GM21723 (cell line): ENCODE data around the gene RPS6KA4.

Experiments used
- ATAC-seq: cut with Tn5 transposase; IDR thresholded peaks from one replicate; pipeline ENCODE4 v1.9.1; 2021; ENCODE audit warnings: mild to moderate bottlenecking, moderate library complexity; ENCODE audit not compliant: unreplicated experiment

The RPS6KA4 gene

DNA sequence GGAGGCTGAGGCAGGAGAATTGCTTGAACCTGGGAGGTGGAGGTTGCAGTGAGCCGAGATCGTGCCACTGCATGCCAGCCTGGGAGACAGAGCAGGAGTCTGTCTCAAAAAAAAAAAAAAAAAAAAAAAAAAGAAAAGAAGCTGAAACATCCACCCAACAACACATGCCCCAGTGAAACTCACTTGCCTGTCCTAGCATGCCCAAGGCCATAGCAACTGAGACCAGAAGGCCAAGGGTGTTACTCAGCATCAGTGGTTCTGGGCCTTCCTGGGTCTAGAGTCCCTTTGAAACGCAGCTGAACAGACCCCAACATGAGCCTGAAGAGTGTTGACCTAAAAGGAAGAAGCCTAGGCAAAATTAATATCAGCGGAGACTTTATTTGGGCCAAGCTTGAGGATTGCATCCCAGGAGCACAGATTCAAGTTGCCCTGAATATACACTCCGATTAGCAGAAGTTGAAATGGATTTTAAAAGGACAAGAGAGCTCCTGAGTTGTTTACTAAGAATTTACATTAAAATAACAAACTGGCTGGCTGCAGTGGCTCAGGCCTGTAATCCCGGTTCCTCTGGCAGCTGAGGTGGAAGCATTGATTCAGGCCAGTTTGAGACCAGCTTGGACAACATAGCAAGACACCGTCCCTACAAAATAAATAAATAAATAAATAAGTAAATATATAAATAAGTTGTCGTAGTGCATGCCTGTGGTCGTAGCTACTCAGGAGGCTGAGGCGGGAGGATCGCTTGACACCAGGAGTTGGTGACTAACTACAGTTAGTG is 34.1 kb upstream of the RPS6KA4 start:
- no peak for ATAC-seq

DNA sequence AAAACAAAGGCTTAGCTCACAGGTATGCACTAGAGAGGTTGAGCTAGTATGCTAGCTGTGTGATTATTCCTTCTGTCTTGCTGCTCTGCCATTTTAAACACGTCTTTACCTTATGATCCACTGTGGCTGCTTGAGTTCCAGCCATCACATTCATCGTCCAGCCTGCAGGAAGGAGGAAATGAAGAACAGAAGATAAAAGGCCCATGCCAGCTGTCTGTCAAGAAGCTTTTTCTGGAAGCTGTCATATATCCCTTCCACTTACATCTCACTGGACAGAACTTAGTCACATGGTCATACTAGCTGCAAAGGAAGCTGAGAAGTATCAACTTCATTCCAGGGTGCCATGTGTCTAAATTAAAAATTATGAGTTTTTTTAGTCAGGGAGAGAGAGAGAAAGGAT is 31.6 kb upstream of the RPS6KA4 start:
- ATAC-seq: no peak

DNA sequence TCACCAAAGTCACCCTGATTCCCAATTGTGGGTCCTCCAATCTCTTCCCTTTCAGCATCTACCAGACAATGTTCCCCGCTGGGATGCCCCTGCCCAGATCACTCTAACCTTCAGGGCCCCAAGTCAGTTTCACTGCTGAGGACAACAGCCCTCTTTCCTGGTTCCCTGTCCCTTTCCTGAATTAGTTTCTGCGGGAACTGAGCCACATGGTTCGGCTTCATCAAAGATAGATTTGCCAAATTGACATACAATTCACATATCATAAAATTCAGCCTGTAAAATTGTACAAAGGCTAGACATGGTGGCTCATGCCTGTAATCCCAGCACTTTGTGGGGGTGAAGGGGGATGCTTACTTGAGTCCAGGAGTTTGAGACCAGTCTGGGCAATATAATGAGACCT is 31.0 kb upstream of the RPS6KA4 start:
- no peak for ATAC-seq

DNA sequence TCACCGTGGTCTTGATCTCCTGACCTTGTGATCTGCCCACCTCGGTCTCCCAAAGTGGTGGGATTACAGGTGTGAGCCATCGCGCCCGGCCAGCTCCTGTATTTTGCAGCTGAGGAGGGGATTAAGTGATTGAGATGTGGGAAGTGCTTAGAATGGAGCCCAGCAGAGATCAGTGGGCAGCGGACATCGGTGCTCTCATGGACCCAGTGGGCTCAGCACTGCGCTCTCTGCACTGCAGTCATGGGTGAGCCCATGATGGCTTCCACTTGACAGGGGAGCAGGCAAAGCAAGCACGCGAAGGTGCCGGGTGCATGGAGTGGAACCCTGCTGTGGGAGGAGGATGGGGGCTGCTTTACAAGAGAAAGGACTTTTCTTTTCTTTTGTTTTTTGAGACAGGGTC is 28.1 kb upstream of the RPS6KA4 start:
- no peak for ATAC-seq

DNA sequence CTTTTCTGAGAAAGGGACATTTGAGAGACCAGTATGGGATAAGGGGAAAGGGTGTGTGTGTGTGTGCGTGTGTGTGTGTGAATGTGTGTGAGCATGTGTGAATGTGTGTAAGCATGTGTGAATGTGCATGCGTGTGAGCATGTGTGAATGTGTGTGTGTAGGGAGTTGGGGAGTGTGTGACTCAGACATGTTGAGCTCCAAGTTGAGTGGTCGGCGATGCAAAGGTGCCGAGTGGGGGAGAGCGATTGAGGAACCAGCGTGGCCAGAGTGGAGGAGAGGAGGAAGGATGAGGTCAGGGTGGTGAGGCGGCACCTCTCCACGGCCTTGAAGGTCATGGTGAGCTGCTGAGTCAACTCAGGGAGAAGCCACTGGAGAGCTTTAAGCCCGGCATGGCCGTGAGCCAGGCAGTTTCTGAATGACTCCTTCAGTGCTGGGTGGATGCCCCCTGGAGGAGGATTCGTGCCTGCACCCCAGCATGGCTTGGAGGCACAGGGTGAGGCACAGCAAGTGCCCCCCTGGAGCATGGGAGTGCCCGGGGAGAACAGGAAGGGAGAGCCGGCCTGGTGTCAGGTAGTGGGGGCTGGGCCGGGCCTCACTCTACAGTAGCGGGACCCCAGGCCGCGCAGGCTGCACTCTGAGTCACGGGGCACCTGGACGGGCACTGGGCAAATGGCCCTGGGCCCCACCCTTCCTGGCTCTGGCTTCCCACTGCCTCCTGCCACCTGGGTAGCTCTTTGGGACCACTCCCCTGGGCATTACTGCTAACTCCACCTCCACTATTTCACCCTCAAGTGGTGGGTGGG is 27.2 kb upstream of the RPS6KA4 start:
- ATAC-seq: peak; percentile 57

DNA sequence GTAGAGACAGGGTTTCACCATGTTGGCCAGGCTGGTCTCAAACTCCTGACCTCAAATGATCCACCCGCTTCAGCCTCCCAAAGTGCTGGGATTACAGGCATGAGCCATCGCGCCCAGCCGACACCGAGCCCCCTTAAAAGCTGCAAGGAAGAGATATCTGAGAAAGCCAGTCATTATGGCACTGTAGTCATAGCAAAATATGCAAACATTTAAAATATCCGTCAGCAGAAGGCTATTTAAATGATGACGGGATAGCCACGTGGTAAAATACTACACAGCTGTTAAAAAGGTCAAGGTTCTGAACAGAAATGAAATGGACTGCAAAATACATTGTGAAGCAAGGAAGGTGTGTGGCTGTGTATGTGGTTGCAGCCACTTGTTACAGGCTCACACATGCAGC is 25.4 kb upstream of the RPS6KA4 start:
- ATAC-seq: no peak

DNA sequence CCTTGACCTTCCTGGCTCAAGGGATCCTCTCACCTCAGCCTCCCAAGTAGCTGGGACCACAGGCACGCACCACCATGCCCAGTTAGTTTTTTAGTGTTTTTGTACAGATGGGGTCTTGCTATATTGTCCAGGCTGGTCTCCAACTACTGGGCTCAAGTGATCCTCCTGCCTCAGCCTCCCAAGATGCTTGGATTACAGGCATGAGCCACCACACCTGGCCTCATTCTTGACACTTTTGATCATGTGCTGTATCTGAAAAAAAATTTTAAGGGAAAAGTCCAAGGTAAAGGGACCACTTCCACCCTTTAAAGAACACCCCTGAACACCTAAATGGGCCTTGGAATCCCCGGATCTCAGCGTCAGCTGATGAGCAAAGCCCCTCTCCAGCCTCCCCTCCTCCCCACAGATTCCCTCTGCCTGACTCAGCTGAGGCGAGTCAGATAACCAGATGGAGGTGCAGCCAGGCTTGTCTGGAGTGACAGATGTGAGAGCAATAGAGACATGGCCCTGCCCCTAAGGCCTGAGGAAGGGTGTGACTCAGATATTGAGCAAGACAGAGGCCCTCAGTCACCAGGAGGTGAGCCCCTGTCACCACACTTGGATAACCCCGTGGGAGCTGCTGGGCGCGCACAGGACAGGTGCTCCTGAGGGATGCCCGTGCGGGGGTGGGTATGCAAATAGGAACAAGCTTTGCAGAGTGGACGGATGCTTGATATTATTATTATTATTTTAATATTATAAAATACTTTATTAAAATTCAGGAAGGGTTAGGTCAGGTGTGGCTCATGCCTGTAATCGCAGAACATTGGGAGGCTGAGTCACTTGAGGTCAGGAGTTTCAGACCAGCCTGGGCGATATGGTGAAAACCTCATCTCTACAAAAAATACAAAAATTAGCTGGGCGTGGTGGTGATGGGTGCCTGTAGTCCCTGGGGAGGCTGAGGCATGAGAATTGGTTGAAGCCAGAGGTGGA is 23.9 kb upstream of the RPS6KA4 start:
- ATAC-seq: peak; percentile 75

DNA sequence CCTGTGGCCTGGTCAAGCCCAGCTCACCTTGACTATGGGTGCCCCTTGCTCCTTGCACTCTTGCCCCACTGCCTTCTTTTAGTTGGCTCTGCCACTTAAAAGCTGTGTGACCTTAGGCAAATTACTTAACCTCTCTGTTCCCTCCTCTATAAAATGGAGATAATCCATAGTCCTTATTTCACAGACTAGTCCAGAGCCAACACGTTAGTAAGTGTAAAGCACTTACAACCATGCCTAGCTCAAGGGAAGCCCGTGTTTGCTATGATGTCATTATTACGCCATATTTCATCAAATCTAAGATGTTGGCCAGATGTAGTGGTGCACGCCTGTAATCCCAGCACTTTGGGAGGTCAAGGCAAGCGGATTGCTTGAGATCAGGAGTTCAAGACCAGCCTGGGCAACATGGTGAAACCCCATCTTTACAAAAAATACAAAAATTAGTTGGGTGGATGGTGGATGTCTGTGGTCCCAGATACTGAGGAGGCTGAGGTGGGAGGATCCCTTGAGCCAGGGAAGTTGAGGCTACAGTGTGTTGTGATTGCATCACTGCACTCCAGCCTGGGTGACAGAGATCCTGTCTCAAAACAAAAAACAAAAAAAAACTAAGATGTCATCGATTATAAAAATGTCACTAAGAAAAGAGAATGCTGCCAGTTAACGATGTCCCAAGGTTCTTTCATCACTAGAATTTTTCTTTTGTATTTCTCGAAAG is 21.3 kb upstream of the RPS6KA4 start:
- no peak for ATAC-seq

DNA sequence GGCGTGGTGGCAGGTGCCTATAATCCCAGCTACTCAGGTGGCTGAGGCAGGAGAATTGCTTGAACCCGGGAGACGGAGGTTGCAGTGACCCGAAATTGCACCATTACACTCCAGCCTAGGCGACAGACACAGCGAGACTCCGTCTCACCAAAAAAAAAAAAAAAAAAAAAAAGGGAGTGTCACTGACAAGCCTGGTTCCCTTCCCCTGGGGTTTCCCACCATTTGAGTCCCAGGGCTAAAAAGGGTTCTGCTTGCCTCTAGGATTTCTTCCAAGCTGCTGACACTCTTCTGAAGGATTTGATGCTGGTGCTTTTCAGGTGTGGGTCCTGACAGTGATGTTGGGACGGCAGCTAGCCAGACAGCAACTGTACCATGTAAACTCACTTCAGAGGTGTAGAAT is 20.2 kb upstream of the RPS6KA4 start:
- ATAC-seq: no peak

DNA sequence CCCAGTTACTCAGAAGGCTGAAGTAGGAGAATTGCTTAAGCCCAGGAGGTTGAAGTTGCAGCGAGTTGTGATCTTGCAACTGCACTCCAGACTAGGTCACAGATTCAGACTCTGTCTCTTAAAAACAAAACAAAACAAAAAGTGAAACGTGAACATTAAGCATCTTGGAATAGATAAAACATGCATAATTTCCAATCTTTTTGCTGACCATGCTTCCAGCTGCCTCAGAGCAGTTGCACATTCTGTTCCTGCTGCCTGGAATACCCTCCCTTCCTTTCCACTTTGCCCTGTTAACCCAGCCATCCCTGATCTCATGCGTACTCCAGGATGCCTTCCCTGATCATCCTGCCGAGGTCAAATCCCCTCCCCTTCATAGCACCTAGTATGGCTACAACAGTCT is 19.7 kb upstream of the RPS6KA4 start:
- no peak for ATAC-seq

DNA sequence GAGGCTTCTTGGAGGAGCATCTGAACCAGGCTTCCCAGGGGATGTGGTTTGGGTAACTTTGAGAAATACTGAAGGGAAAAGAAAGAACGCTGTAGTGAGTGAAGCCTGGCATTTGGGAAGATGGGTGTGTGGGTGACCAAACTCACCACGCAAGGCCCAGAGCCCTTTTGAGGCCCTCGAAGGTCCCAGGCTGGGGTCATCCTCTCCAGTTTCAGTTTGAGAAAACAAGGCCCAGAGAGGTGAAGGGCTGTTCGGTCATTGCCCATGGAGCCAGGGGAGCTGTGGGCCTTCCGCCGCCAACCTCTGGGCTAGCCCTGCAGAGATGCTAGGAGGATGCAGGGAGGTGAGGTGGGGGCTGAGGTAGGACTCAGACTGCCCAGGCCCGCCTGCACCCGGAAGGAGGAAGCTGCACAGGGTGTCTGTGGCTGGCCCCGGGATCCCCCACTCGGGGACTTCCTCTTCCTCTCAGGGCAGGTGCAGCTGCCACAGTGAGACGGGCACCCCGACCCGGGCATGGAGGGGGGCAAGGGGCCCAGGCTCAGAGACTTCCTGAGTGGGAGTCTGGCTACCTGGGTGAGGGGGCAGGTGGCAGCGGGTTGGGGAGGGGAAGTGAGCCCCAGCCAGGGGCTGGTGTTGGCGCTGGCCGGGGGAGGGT is 19.1 kb upstream of the RPS6KA4 start, which contains the start of gene CCDC88B:
CCDC88B (plus strand) TSS at position 451 of the 655 bp plus-strand sequence; CDS start at position 514, 63 bp downstream.
- peak; percentile 56 for ATAC-seq

DNA sequence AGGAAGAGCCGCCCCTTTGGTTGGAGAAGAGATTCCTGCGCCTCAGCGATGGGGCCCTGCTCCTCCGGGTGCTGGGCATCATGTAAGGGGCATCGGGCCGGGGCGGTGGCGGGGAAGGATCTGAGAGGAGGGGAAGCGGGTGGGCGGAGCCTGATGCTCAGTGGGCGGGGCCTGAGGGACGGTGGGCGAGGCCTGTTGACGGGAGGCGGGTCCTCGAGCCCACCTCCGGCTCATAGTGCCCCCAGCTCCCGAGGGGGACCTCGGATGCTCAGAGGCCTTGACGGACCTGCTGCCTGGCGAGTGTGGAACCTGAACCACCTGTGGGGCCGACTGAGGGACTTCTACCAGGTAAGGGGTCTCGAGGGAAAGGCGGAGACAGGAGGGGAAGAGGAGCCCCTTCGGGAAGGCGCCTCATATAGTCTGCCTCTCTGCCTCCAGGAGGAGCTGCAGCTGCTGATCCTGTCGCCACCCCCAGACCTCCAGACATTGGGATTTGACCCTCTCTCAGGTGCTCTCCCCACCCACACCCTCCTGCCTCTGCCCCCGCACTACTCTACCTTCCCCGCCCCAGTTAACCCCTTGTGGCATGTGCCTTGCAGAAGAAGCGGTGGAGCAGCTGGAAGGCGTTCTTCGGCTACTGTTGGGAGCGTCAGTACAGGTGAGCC is 18.2 kb upstream of the RPS6KA4 start:
- peak; percentile 40 for ATAC-seq

DNA sequence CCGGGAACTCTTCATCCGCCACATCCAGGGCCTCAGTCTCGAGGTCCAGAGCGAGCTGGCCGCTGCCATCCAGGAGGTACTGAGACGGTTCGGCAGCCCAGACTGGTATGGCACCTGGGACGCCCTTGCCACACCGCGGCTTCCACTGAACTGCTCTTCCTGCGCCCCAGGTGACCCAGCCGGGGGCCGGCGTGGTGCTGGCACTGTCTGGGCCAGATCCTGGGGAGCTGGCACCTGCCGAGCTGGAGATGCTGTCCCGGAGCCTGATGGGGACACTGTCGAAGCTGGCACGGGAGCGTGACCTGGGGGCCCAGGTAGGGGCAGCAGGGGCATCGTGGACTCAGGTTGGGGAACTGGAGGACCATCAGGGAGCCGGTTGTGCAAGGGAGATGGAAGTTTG is 17.5 kb upstream of the RPS6KA4 start:
- ATAC-seq: no peak

DNA sequence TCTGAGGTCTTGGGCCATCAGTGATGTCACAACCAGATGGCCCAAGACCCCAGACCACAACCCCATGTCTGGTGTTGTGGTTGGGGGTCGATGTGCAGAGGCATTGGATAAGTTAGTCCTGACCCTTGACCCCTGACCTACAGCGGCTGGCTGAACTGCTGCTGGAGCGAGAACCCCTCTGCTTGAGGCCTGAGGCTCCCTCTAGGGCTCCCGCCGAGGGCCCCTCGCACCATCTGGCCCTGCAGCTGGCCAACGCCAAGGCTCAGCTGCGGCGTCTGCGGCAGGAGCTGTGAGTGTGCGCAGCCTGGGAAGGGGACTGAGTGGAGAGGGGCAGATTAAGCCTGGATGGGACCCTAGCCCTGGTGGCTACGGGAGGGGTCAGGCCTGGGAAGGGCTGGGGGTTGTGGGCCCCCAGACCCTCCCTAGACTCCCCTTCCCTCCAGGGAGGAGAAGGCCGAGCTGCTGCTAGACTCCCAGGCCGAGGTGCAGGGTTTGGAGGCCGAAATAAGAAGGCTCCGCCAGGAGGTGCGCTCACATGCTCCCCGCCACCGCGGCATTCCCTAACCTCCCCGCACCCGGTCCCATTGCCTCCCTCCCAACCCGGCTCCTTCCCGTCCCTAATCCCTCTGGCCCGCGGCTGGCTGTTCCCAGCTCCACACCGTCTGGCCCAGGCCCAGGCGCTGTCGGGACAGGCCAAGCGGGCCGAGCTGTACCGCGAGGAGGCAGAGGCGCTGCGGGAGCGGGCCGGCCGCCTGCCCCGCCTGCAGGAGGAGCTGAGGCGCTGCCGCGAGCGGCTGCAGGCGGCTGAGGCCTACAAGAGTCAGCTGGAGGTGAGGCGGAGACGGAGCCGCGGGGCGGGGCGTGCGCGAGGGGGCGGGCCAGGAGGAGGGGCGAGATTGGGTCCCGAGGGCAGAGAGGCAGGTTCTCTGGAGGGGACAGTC is 16.8 kb upstream of the RPS6KA4 start:
- ATAC-seq: peak; percentile 51

DNA sequence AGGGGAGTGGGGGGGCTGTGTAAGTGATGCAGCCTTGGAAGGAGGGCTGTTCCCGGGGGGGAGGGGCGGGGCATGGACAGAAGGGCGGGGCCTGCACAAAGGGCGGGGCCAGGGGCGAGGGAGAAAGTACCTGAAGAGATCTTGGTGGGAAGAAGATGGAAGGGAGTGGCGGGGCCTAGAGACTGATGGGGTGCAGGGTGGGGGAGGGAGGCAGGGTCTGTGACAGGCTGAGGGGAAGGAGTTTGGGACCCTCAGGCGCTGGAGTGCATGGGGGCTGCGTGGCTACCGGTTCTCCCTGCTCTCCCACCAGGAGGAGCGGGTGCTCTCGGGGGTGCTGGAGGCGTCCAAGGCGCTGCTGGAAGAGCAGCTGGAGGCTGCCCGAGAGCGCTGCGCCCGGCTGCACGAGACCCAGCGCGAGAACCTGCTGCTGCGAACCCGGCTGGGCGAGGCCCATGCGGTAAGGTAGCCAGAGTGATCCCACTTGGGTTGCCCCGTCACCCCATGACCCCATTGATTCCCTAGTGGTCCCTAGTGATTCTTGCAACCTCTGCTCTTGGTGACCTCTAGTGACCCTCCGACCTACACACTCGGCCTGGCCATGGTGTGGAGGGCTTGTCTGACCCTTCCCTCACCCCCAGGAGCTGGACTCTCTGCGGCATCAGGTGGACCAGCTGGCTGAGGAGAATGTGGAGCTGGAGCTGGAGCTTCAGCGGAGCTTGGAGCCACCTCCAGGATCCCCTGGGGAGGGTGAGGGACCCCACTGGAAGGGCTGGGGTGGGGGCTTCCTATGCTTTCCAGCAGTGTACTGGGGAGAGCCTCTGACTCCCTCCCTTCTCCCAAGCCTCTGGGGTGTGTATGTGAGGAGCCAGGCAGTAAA is 15.9 kb upstream of the RPS6KA4 start:
- no peak for ATAC-seq

DNA sequence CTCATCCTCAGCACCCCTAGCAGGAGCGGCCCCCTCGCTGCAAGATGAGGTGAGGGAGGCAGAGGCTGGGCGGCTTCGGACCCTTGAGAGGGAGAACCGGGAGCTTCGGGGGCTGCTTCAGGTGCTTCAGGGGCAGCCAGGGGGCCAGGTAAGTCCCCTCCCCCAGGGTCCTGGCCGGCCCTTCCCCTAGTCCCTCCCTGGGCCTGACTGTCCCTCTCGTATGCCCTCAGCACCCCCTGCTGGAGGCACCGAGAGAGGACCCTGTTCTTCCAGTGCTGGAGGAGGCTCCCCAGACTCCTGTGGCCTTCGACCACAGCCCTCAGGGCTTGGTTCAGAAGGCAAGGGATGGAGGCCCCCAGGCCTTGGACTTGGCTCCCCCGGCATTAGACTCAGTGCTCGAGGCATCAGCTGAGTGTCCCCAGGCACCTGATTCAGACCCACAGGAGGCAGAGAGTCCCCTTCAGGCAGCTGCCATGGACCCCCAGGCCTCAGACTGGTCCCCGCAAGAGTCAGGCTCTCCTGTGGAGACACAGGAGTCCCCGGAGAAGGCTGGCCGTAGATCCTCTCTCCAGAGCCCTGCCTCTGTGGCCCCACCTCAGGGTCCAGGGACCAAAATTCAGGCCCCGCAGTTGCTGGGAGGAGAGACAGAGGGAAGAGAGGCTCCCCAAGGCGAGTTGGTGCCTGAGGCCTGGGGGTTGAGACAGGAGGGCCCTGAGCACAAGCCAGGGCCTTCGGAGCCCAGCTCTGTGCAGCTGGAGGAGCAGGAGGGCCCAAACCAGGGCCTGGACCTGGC is 15.0 kb upstream of the RPS6KA4 start:
- ATAC-seq: no peak
